Measurements from ENCODE around the gene SLC11A2.
"Not testable (repeated sequence)": the region's sequence is repeated elsewhere in the genome, so short reads cannot be mapped to it uniquely, and the experiment has no call there.

SLC11A2 gene

GRCh38 chr12:50936821-50937530 lies 89.2 kb downstream of the SLC11A2 start:
- no peak for DNase-seq

GRCh38 chr12:50934981-50935807 lies 91.0 kb downstream of the SLC11A2 start:
- no peak for DNase-seq

- DNase-seq, result no peak
Measured at GRCh38 chr12:50934371-50934851, 91.8 kb downstream of the SLC11A2 start.

GRCh38 chr12:50933459-50934124 lies 92.6 kb downstream of the SLC11A2 start:
- no peak for DNase-seq

GRCh38 chr12:50932787-50933280 lies 93.3 kb downstream of the SLC11A2 start:
- no peak for DNase-seq

- DNase-seq, result not testable (repeated sequence)
Measured at GRCh38 chr12:50930477-50930876, 95.7 kb downstream of the SLC11A2 start.

- no peak for DNase-seq
Measured at GRCh38 chr12:50929831-50930230, 96.4 kb downstream of the SLC11A2 start.

Measured in DMS79 (cell line).